ENCODE data around the gene BUD13.

BUD13 gene

GRCh38 chr11:116792869-116793771 lies 20.3 kb upstream of the BUD13 start:
- no peak overlapping the region for H3K4me3 ChIP-seq (ENCODE audit: low read depth, low read length)
- no peak for DNase-seq (ENCODE audit: low read depth)
- in situ Hi-C loops (cut with HindIII; ENCODE audit: low sequenced_read_pairs) = no loop called here
- TF ChIP-seq CTCF (IDR thresholded peaks at IDR 0.05; ENCODE audit: low read depth, low read length, missing control alignments) = no peak

- H3K4me3 ChIP-seq (ENCODE audit: low read depth, low read length) = no peak overlapping the region
- DNase-seq (ENCODE audit: low read depth) = no peak
- no peak for TF ChIP-seq CTCF (IDR thresholded peaks at IDR 0.05; ENCODE audit: low read depth, low read length, missing control alignments)
- in situ Hi-C loops (cut with HindIII; ENCODE audit: low sequenced_read_pairs) = no loop called here
Observed at GRCh38 chr11:116792144-116792868, 19.5 kb upstream of the BUD13 start.

GRCh38 chr11:116791813-116792143 lies 19.0 kb upstream of the BUD13 start, which contains the start of gene APOA5:
TSS of gene APOA5 (minus strand) at chr11:116791879. CDS start at chr11:116791860, 19 bp downstream.
- DNase-seq (ENCODE audit: low read depth) = no peak
- in situ Hi-C loops (cut with HindIII; ENCODE audit: low sequenced_read_pairs) = no loop called here
- TF ChIP-seq CTCF (IDR thresholded peaks at IDR 0.05; ENCODE audit: low read depth, low read length, missing control alignments) = no peak
- H3K4me3 ChIP-seq (ENCODE audit: low read depth, low read length) = no peak within 1 kb of the TSS

GRCh38 chr11:116791002-116791812 lies 18.4 kb upstream of the BUD13 start:
- in situ Hi-C loops (cut with HindIII; ENCODE audit: low sequenced_read_pairs) = no loop called here
- DNase-seq (ENCODE audit: low read depth) = peak; percentile 26
- TF ChIP-seq CTCF (IDR thresholded peaks at IDR 0.05; ENCODE audit: low read depth, low read length, missing control alignments) = peak; percentile 91
- no peak overlapping the region for H3K4me3 ChIP-seq (ENCODE audit: low read depth, low read length)

GRCh38 chr11:116790167-116791001 lies 17.6 kb upstream of the BUD13 start:
- in situ Hi-C loops (cut with HindIII; ENCODE audit: low sequenced_read_pairs) = no loop called here
- no peak for TF ChIP-seq CTCF (IDR thresholded peaks at IDR 0.05; ENCODE audit: low read depth, low read length, missing control alignments)
- DNase-seq (ENCODE audit: low read depth) = no peak
- H3K4me3 ChIP-seq (ENCODE audit: low read depth, low read length) = no peak overlapping the region

All from astrocyte of the cerebellum (primary cell).